ENCODE measurements around the gene AUNIP. TPM values are rescaled to one million over a fixed set of nuclear protein-coding genes. Genes with fewer than 3 reads are reported as not detected.

The AUNIP gene
- total and polyA plus RNA-seq, 11 donors: 0.19 to 1.5 (median 0.26) TPM; not detected in 7

DNA sequence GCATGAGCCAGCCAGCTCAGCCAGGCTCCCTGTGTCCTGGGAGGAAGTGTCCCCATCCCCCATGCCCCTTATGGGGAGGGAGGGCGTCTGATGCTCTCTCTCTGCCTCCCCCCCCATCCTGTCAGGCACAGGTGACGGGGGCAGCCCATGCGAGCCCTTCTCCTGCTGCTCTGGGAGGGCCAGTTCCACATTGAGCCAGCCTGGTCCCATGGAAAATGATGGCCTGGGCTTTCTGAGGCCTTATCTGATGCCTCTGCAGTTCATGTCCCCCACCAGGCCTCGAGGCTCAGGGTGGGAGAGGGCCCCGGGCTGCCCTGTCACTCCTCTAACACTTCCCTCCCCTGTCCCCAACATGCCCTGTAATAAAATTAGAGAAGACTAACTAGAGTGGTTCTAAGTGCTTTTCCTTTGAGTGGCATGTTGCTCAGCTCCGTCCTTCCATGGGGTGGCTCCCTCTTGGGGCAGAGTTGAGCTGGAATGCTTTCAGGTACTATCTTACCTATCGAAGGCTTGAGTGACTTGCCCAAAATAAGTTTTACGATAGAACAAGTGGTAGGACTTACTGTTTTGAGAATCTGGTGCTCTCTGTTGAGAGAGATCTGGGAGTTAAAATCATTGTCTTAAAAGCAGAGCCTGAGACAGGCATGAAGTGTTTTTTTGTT, 41.3 kb downstream of the AUNIP start:
- Histone ChIP-seq H3K27me3 (no peaks in the 10 kb centered on the region), H3K9me3 (no peaks in the 10 kb centered on the region), H3K4me3 (peak overlapping the region in 1 of 12 donors; percentile 96), H3K27ac (peak overlapping the region in 2 of 12 donors; percentile 44 to 90), H3K36me3 (peaks cover 0 to 38% (median 35%) of the 10 kb centered on the region in 9 donors), H3K4me1 (peaks cover 0 to 47% (median 29%) of the 10 kb centered on the region in 12 donors)
- ATAC-seq: no peak
- intact Hi-C loops (cut with DNase I): loop anchor here in 2 of 10 donors (5.0 to 10.0 kb wide), 2 partner anchors 571 to 573 kb away; partner anchors contain the start of gene RSRP1 (in 2 of the 2)
- TF ChIP-seq POLR2A (IDR thresholded peaks at IDR 0.05): no peak
- TF ChIP-seq, protein P1, sequence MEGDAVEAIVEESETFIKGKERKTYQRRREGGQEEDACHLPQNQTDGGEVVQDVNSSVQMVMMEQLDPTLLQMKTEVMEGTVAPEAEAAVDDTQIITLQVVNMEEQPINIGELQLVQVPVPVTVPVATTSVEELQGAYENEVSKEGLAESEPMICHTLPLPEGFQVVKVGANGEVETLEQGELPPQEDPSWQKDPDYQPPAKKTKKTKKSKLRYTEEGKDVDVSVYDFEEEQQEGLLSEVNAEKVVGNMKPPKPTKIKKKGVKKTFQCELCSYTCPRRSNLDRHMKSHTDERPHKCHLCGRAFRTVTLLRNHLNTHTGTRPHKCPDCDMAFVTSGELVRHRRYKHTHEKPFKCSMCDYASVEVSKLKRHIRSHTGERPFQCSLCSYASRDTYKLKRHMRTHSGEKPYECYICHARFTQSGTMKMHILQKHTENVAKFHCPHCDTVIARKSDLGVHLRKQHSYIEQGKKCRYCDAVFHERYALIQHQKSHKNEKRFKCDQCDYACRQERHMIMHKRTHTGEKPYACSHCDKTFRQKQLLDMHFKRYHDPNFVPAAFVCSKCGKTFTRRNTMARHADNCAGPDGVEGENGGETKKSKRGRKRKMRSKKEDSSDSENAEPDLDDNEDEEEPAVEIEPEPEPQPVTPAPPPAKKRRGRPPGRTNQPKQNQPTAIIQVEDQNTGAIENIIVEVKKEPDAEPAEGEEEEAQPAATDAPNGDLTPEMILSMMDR (IDR thresholded peaks at IDR 0.05): peak in 3 of 12 donors; percentile 10 to 25 (median 17)
- no peak for DNase-seq
- WGBS, 4 donors: 29 to 39% (median 36%) methylated on average over 8 of the region's 8 CpGs

DNA sequence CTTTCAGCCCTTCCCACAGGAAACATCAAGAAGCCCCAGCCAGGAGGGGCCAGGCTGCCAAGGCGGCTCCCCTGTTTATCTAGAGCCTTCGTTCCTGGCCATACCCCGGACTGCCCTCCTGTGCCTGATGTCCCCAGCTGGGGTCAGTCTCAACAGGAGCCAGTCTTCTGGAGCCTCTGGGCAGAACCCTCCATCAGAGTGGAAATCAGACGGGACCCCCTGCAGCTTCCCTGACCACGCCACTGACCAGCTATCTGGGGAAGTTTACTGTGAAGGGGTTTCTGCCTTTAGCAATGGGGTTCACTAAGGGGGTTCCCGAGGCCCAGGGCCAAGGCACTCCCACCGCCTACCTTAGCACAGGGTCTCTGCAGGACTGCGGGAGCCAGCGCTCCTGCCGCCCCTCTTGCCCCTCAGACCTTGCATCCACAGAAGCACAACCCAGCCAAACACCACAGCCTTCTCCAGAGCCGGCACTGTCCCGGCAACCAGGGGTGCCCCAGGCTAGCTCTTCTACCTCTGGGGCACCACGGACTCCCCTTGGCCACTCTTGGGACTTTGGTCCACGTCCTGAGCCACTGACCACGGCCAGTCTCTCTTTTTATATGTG, 43.0 kb downstream of the AUNIP start:
- Histone ChIP-seq H3K4me1 (peaks cover 0 to 31% (median 16%) of the 10 kb centered on the region in 12 donors), H3K9me3 (no peaks in the 10 kb centered on the region), H3K27me3 (no peaks in the 10 kb centered on the region), H3K27ac (no peak overlapping the region), H3K36me3 (peaks cover 0 to 52% (median 49%) of the 10 kb centered on the region in 9 donors), H3K4me3 (no peak overlapping the region)
- DNase-seq (no peak), ATAC-seq (no peak)
- intact Hi-C loops (cut with DNase I): loop anchor here in 2 of 10 donors (5.0 to 10.0 kb wide), 2 partner anchors 569 to 571 kb away; partner anchors contain the start of gene RSRP1 (in 2 of the 2)
- TF ChIP-seq POLR2A (IDR thresholded peaks at IDR 0.05): no peak
- TF ChIP-seq, protein P1 (IDR thresholded peaks at IDR 0.05): no peak
- 82 to 90% (median 86%) methylated on average over 15 of the region's 15 CpGs for WGBS, 4 donors

DNA sequence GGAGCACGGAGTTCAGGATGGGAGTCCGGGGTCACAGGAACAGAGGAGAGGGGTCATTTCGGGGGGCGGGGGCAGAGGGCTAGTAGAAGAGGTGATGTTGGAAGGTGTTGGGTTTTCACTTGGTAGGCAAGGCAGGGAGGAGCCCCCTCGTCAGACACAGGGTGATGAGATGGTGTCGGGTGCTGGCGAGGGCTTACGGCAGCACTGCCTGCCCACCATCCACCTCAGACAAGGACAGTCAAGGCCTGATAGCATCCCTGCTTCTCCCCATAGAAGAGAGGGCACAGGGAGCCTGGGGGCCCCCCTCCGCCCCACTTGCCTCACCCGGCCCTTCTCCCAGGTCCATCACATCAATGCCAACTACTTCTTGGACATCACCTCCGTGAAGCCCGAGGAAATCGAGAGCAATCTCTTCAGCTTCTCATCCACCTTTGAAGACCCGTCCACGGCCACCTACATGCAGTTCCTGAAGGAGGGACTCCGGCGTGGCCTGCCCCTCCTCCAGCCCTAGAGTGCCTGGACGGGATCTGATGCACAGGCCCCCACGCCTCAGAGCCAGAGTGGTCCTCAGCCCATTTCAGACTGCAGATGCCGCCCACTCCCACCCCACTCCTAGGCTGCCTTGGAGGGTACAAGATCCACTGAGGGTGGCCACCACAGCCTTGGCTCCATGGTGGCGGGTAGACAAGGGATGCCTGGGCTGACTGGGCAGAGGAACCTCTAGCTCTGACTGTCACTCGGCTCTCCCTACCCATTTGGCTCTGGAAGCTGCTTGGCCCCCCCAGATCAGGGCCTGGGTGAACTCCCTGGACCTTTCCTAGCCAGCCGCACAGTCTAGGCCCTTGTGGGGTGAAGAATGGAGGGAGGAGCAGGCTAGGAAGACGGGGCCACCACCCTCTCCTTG, 43.8 kb downstream of the AUNIP start:
- DNase-seq (no peak), ATAC-seq (no peak)
- H3K4me1 ChIP-seq: peaks cover 0 to 31% (median 19%) of the 10 kb centered on the region in 12 donors
- H3K4me3 ChIP-seq: no peak overlapping the region
- no peaks in the 10 kb centered on the region for H3K27me3 ChIP-seq
- WGBS, 4 donors: 88 to 89% (median 89%) methylated on average over 24 of the region's 24 CpGs
- no peak for TF ChIP-seq POLR2A (IDR thresholded peaks at IDR 0.05)
- no peak overlapping the region for H3K27ac ChIP-seq
- H3K9me3 ChIP-seq: no peaks in the 10 kb centered on the region
- intact Hi-C loops (cut with DNase I): loop anchor here in 2 of 10 donors (5.0 to 10.0 kb wide), 2 partner anchors 568 to 571 kb away; partner anchors contain the start of gene RSRP1 (in 2 of the 2)
- peaks cover 0 to 57% (median 50%) of the 10 kb centered on the region in 9 donors for H3K36me3 ChIP-seq

DNA sequence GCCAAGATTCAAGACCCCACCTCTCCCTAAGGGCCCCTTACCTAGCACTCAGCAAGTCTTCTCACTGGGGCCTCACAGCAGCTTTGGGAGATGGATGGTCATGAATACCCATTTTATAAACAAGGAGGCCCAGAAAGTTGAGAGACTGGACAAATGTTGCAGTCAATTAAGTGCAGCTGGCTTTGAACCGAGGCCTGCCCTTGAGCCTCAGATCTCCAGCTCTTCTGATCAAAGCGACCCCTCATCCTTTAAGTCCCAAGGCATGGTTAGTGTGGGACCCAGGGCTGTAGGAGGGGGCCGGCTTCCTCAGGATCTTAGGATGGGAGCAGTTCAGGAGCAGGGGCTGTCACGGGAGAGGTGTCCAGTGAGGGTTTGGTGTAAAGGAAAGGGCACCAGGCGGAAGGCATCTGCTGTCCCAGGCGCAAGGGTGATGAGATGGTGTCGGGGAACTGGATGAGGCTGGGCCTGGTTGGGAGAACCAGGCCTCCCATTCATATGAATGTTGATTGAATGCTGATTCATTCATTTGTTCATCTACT, 44.6 kb downstream of the AUNIP start:
- DNase-seq (no peak), ATAC-seq (no peak)
- Histone ChIP-seq H3K4me3 (no peak overlapping the region), H3K4me1 (peaks cover 0 to 32% (median 24%) of the 10 kb centered on the region in 12 donors), H3K27ac (no peak overlapping the region), H3K36me3 (peaks cover 0 to 66% (median 58%) of the 10 kb centered on the region in 9 donors), H3K27me3 (no peaks in the 10 kb centered on the region), H3K9me3 (no peaks in the 10 kb centered on the region)
- TF ChIP-seq POLR2A (IDR thresholded peaks at IDR 0.05): no peak
- TF ChIP-seq, protein P1 (IDR thresholded peaks at IDR 0.05): no peak
- intact Hi-C loops (cut with DNase I): loop anchor here in 7 of 10 donors (5.0 to 10.0 kb wide), 6 partner anchors 202 to 570 kb away; partner anchors contain the start of gene RSRP1 (in 2 of the 7)
- WGBS, 4 donors: 89 to 95% (median 92%) methylated on average over 7 of the region's 7 CpGs

All from heart left ventricle (tissue), 16 donors.